ENCODE results near the gene IGF2BP1.
"Not testable (repeated sequence)": the region's sequence is repeated elsewhere in the genome, so short reads cannot be mapped to it uniquely, and the experiment has no call there.

The IGF2BP1 gene

DNA sequence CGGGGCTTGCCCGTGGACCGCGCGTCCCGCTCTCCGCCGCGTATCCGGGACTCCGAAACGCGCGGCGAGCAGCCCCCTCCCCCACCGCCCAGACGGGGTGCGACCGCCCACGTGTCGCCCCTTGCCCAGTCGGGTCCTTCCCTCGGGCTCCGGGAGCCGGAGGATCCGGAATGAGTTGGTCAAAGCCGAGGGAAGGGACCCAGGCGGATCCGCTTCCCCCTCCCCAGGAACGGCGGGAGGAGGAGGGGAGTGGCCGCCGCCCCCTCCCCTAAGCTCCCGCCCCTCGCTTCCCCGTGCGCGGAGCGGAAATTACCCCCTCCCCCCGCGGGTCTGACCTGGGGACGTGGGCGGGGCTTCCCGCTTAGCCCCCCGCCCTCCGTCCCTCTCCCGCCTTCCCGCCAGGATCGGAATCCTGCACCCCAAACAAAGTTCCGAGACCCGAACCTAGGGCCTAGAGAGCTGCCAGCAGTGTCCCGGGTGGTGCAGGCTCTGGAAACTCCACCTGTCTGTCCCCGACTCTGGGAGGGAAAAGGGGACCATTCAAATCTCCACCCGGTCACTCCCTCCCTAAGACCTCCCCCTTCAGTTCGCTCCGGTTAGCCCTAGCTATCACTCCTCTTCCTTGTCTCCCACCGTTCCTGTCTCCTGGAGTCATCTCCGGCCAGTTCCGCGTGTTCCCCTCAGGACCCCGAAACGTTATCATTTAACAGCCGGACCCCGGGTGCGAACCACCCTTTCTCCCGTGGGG, 1.0 kb upstream of the IGF2BP1 start:
- no peak for DNase-seq (ENCODE audit: low read depth in 4 of 4, low spot score in 1 of 4)

- DNase-seq (ENCODE audit: low read depth in 4 of 4, low spot score in 1 of 4), result no peak
Observed at GRCh38 chr17:48996722-48997102, 473 bp upstream of the IGF2BP1 start.

DNA sequence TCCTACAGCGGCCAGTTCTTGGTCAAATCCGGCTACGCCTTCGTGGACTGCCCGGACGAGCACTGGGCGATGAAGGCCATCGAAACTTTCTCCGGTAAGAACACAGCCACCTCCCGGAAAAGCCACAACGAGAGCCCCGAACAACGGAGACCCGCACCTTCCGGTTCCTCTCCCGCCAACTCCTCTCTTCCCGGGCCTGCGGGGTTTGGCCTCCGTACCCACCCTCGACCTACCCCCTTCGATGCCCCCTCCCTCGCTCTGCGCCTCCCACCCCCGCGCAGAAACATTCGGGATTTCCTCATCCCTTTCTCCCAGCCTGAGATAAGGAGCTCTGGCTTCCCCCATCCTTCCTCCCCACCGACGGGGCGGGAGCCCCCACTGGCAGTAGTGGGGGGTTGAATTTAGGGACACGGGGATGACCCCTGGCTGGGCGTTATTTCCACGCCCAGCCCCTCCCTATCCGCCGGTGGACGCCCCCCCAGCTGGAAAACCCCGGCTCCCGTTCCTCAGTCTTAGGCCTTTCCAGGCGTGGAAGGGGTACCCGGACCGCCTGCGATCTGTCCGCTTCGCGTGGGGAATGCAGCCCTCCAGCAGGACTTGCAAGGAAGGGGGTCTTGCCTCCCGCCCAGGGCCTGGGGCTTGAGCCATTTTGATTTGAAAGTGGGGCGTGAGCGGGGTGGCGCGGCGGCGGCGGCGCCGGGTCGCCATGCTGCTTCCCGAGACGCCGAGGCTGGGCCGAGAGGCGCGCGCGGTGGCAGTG, 822 bp downstream of the IGF2BP1 start:
- DNase-seq (ENCODE audit: low read depth in 4 of 4, low spot score in 1 of 4), result no peak

- no peak for DNase-seq (ENCODE audit: low read depth in 4 of 4, low spot score in 1 of 4)
Observed at GRCh38 chr17:48998587-48999440, 1.6 kb downstream of the IGF2BP1 start.

DNA sequence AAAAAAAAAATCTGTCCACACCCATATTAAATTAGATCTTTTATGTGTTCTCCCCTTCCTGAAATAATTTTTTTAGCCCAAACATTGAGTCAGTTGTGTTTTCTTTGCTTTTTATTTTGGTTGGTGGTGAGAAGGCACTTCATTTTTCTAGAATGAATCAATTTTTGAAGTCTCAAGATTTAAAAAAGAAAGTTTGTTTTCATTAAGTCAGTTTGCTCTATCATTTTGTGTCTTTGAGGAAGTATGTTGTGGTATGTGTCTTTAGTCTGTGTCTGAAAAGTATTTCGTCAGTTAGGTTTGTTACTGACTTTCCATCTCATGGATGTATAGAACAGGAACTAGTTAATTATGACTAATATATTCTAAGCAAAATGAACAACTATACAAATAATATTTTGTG, 3.8 kb downstream of the IGF2BP1 start:
- DNase-seq (ENCODE audit: low read depth in 4 of 4, low spot score in 1 of 4), result no peak

- DNase-seq (ENCODE audit: low read depth in 4 of 4, low spot score in 1 of 4), result no peak
Observed at GRCh38 chr17:49001671-49002070, 4.5 kb downstream of the IGF2BP1 start.

DNA sequence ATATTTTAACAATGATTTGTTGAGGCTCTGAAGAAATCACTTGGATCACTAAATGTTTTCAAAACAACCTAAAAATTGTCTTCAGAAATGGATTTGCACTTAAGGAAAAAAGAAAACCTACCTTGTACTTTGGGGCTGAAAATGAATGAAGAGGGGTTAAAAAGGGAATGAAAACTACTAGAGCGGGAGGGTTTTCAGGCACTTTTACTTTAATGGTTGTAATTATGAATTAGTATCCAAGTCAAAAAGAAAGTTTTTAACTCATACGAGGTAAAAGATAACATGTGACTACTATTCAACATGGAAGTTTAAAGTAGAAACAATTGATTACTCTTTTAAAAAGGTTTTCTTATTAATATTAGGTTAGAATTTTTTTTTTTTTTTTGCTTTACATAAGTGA, 5.1 kb downstream of the IGF2BP1 start:
- DNase-seq (ENCODE audit: low read depth in 4 of 4, low spot score in 1 of 4), result no peak

DNA sequence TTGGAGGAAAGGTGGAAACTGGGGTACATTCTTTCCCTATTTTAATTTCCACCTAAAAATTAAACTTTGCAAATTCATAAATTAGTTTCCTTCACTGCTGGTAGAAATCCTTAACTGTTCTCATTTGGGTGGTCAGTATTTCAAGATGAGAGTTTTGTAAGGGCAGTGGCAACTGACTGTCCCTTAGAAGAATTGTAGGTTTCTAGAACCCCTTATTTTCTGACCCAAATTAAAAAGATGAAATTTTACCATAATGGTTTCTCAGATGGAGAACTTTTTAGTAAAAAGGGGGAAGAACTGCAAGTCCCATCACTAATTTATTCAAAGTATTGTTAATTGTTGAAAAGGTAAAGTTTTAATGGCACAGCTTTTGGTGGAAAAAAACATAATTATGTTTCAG, 5.6 kb downstream of the IGF2BP1 start:
- DNase-seq (ENCODE audit: low read depth in 4 of 4, low spot score in 1 of 4), result no peak

DNA sequence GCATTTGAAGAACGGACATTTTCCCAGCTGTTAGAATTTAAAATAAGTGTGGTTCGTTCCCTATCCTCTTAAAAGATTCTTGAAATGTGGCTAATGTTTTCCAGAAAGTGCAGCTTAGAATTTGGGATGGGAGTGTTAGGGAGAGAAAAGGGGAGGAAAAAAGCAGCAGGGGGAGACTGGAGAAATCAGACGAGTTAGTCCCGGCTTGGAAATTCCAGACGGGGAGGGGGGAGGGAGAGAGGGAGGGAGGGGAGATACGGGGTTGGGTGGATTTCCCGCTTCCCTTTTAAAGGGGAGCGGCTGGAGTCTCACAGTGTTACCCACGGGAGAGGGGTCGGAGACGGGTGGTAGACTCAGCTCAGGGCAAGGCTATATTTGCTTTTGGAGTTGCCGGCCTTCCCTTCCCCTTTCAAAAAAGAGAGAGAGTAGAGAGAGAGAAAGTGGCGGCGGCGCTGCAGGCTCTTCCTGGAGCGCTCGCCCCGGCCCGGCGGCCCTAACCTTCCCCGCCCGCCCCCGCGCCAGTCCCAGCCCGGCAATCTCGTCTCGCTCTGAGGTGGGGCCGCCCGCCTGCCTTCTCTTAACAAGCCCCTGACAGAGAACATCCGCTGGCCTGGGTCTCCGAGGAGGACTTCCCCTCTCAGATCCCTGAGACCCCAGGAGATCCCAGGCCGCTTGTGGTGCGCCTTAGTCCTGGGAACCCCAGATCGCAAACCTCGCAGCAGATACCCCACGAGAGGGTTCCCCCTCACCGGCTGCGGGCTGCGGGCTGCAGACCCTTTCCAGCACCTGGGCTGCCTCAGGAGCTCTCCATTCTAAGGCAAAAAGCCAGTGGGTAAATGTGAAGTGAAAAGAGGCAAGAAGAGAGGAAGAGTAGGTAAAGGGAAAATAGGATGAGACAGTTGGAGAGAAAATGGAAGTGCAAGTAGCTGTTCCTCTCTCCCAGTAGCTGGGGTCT, 6.6 kb downstream of the IGF2BP1 start:
- DNase-seq (ENCODE audit: low read depth in 4 of 4, low spot score in 1 of 4), result no peak

DNA sequence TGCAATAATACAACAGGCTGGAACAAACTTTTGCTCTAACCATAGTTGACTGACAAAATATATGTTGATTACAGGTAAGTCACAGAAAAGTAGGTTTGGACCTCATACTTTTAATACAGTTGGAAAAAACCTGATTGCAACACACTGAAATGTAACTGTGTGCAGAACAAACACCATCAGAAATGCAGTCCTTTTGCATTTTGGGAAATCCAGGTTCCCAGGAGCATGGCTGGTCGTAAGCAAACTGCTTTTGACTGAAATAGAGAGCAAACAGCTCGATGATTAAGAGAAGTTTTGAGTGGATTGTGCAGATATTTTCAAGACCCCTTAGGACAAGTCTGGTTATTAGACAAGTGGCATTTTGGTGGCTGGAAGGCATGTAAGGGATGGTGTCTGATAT, 8.0 kb downstream of the IGF2BP1 start:
- no peak for DNase-seq (ENCODE audit: low read depth in 4 of 4, low spot score in 1 of 4)

DNA sequence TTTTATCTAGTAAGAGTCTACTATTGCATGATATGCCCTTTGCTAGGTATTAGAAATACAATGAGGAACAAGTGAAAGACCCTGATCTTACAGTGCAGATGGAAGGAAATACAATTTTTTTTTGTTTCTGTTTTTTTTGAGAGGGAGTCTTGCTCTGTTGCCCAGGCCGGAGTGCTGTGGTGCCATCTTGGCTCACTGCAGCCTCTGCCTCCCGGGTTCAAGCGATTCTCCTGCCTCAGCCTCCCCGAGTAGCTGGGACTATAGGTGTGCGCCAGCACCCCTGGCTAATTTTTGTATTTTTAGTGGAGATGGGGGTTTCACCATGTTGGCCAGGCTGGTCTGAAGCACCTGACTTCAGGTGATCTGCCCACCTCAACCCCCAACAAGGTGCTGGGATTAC, 11.7 kb downstream of the IGF2BP1 start:
- not testable (repeated sequence) for DNase-seq (ENCODE audit: low read depth in 4 of 4, low spot score in 1 of 4)

GRCh38 chr17:49012769-49013255, 15.6 kb downstream of the IGF2BP1 start:
- no peak for DNase-seq (ENCODE audit: low read depth in 4 of 4, low spot score in 1 of 4)

GRCh38 chr17:49013311-49014213, 16.4 kb downstream of the IGF2BP1 start:
- DNase-seq (ENCODE audit: low read depth in 4 of 4, low spot score in 1 of 4), result no peak

- DNase-seq (ENCODE audit: low read depth in 4 of 4, low spot score in 1 of 4), result no peak
Observed at GRCh38 chr17:49015179-49015923, 18.2 kb downstream of the IGF2BP1 start.

DNA sequence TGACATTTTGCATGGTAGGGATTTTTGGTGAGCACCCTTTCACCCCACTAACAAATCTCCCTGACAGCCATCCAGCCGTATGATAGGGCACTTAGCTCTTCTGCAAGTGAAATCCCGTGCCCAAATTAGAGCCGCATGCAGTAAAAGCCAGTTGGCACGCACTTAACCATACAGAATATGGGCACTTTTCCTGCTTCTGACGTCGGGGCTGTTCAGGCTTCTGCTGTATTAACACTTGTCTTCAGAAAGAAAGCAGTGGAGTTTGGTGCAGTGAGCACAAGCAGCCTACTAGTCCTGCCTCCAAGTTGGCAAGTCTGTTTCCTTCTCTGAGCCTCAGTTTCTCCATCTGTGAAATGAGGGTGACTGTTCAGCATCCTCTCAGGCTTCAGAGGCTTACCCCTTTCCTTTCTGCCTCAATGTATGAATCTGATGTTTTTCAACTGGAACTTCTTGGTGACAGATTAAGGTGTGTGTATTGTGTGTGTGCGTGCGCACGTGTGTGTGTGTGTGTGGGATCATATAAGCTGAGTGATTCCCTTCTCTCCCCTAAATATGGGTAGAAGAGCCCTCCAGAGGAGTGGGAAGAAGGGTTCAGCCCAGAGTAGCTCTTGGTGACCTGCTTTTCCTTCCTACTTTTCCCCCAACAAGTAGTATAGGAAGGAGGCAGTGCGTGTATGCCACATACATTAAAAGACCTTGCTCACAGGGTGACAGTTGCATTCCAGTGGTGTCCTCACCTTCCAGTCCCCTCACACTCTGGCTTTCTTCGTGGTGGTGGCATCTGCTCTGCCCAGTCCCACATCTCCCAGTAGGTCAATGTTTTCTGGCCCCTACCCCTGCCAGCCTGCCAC, 19.0 kb downstream of the IGF2BP1 start:
- no peak for DNase-seq (ENCODE audit: low read depth in 4 of 4, low spot score in 1 of 4)

DNA sequence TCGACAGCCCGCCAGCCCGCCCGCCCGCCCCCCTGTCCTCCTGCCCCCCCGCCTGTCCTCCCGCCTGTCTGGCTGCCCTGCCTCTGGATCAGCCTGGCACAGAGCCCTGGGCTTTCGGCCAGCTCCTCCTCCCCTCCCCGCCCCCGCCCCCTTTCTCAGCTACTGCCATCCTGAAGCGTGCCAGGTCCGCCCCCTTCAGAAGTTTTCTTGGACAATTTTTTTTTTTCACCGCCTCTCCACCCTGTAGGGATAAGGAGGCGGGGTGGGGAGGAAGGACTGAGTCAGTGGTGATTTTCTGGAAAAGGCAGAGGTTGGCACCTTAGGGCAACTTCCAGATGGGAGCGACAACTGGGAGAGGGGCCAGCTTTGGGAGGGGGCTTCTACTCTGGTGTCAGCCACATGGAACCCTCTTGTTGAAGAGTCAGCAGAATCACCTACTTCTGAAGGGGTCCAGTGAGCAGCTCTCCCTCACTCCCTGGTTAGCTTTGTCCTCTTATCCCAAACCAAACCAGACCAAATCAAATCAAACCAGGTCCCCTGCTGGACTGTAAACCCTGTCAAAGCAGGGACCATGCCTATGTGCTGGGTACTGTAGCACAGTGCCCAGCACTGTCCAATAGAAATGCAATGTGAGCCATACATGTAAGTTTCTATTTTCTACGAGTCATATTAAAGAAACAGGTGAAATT, 19.7 kb downstream of the IGF2BP1 start:
- no peak for DNase-seq (ENCODE audit: low read depth in 4 of 4, low spot score in 1 of 4)

- DNase-seq (ENCODE audit: low read depth in 4 of 4, low spot score in 1 of 4), result no peak
Observed at GRCh38 chr17:49018116-49018612, 21.0 kb downstream of the IGF2BP1 start.
